OCI-LY1 (cell line): ENCODE results near the gene NXNL1.

ENCODE experiments used
- H2AFZ ChIP-seq: fragments of 200-600 bp; sonication (generic), shearing (Covaris generic); 2 replicates; pipeline ENCODE4 v1.6.0; 2014; ENCODE audit warnings: antibody characterized with exemption, mild to moderate bottlenecking, low read length
- H3F3A ChIP-seq: fragments of 200-600 bp; sonication (generic), shearing (Covaris generic); 2 replicates; pipeline ENCODE4 v1.6.0; 2014; ENCODE audit warnings: mild to moderate bottlenecking, antibody characterized with exemption, low read length, moderate library complexity; ENCODE audit not compliant: insufficient read depth
- H3K27ac ChIP-seq: fragments of 200-600 bp; sonication (generic); 2 replicates; pipeline ENCODE4 v1.5.1; 2014; ENCODE audit warnings: low read length, mixed run types, mild to moderate bottlenecking, low read depth; ENCODE audit not compliant: poor library complexity, severe bottlenecking
- H3K27me3 ChIP-seq: fragments of 200-600 bp; sonication (generic); 2 replicates; pipeline ENCODE4 v1.6.0; 2014; ENCODE audit warnings: antibody characterized with exemption, mild to moderate bottlenecking, low read length, moderate library complexity; ENCODE audit not compliant: insufficient read depth
- H3K36me3 ChIP-seq: fragments of 200-600 bp; sonication (generic); 2 replicates; pipeline ENCODE4 v1.6.1; 2014; ENCODE audit warnings: mild to moderate bottlenecking, antibody characterized with exemption, low read length, moderate library complexity, mixed read lengths; ENCODE audit not compliant: insufficient read depth
- H3K4me1 ChIP-seq: fragments of 200-600 bp; sonication (generic); 2 replicates; pipeline ENCODE4 v1.5.1; 2014; ENCODE audit warnings: mild to moderate bottlenecking, low read length, moderate library complexity; ENCODE audit not compliant: insufficient read depth, severe bottlenecking
- H3K4me2 ChIP-seq: fragments of 200-600 bp; sonication (generic), shearing (Covaris generic); 2 replicates; pipeline ENCODE4 v1.6.1; 2014; ENCODE audit warnings: low read length
- H3K4me3 ChIP-seq: fragments of 200-600 bp; sonication (generic); 2 replicates; pipeline ENCODE4 v1.5.1; 2014; ENCODE audit warnings: low read length, low read depth, mild to moderate bottlenecking, mixed read lengths; ENCODE audit not compliant: poor library complexity, severe bottlenecking
- H3K79me2 ChIP-seq: fragments of 200-600 bp; shearing (Covaris generic); 2 replicates; pipeline ENCODE4 v1.6.1; 2016; ENCODE audit warnings: mixed run types, low read length, mixed read lengths; ENCODE audit not compliant: insufficient read depth
- H3K9ac ChIP-seq: fragments of 200-600 bp; sonication (generic), shearing (Covaris generic); 2 replicates; pipeline ENCODE4 v1.6.1; 2014; ENCODE audit warnings: mild to moderate bottlenecking, low read length, mixed read lengths
- H3K9me2 ChIP-seq: fragments of 200-600 bp; sonication (generic), shearing (Covaris generic); 2 replicates; pipeline ENCODE4 v1.6.1; 2014; ENCODE audit warnings: low read depth, mild to moderate bottlenecking, low read length, mixed read lengths
- H3K9me3 ChIP-seq: fragments of 200-600 bp; shearing (Covaris generic); 2 replicates; pipeline ENCODE4 v1.6.1; 2014; ENCODE audit warnings: low read length, mixed read lengths
- H4K20me1 ChIP-seq: fragments of 200-600 bp; sonication (generic), shearing (Covaris generic); 2 replicates; pipeline ENCODE4 v1.6.0; 2016; ENCODE audit warnings: mild to moderate bottlenecking, low read length; ENCODE audit not compliant: insufficient read depth
- CTCF ChIP-seq: fragments of 200-600 bp; sonication (generic), shearing (Covaris generic); IDR thresholded peaks from 2 replicates; pipeline ENCODE4 v1.5.1; 2017; ENCODE audit warnings: mild to moderate bottlenecking, antibody characterized with exemption, low read length, moderate library complexity, mixed read lengths
- EZH2 ChIP-seq: fragments of 200-600 bp; sonication (generic), shearing (Covaris generic); IDR thresholded peaks from 2 replicates; pipeline ENCODE4 v1.8.0; 2017; ENCODE audit warnings: borderline replicate concordance, mixed run types, mild to moderate bottlenecking, antibody characterized with exemption, low read length, moderate library complexity, mixed read lengths

The NXNL1 gene

GRCh38 chr19:17473041-17473440 is 12.3 kb upstream of the NXNL1 start:
- H3K36me3 ChIP-seq: no peaks in the 10 kb centered on the region
- no peak overlapping the region for H3K4me3 ChIP-seq
- peaks cover 12% of the 10 kb centered on the region for H3K4me1 ChIP-seq
- H3K79me2 ChIP-seq: no peaks in the 10 kb centered on the region
- no peaks in the 10 kb centered on the region for H3K9me3 ChIP-seq
- no peak overlapping the region for H3K4me2 ChIP-seq
- peaks cover 4% of the 10 kb centered on the region; the same call in 1 of the 2 replicates for H3K27me3 ChIP-seq
- no peaks in the 10 kb centered on the region for H3K9me2 ChIP-seq
- no peaks in the 10 kb centered on the region for H4K20me1 ChIP-seq
- no peak overlapping the region for H2AFZ ChIP-seq
- no peak overlapping the region for H3K27ac ChIP-seq
- no peaks in the 10 kb centered on the region for H3F3A ChIP-seq
- H3K9ac ChIP-seq: no peak overlapping the region
- TF ChIP-seq CTCF (no peak), EZH2 (no peak)

- no peaks in the 10 kb centered on the region for H3K36me3 ChIP-seq
- no peaks in the 10 kb centered on the region for H3F3A ChIP-seq
- H3K9ac ChIP-seq: no peak overlapping the region
- no peaks in the 10 kb centered on the region for H3K79me2 ChIP-seq
- peak overlapping the region; percentile 90; the same call in 1 of the 2 replicates for H3K4me2 ChIP-seq
- H2AFZ ChIP-seq: no peak overlapping the region
- H3K27me3 ChIP-seq: peaks cover 4% of the 10 kb centered on the region; the same call in 1 of the 2 replicates
- peaks cover 12% of the 10 kb centered on the region for H3K4me1 ChIP-seq
- H3K27ac ChIP-seq: no peak overlapping the region
- H4K20me1 ChIP-seq: no peaks in the 10 kb centered on the region
- no peaks in the 10 kb centered on the region for H3K9me3 ChIP-seq
- TF ChIP-seq EZH2 (no peak), CTCF (no peak)
- H3K4me3 ChIP-seq: no peak overlapping the region
- H3K9me2 ChIP-seq: no peaks in the 10 kb centered on the region
Observed at GRCh38 chr19:17471410-17472125, 10.8 kb upstream of the NXNL1 start.

- Histone ChIP-seq H3K36me3 (no peaks in the 10 kb centered on the region), H3F3A (no peaks in the 10 kb centered on the region), H3K9ac (peak within 1 kb of the TSS; percentile 56; the same call in 1 of the 2 replicates), H3K9me2 (no peaks in the 10 kb centered on the region), H3K4me2 (peak within 1 kb of the TSS; percentile 90), H2AFZ (no peak within 1 kb of the TSS), H3K9me3 (no peaks in the 10 kb centered on the region), H4K20me1 (no peaks in the 10 kb centered on the region), H3K4me1 (peaks cover 12% of the 10 kb centered on the region), H3K4me3 (peak within 1 kb of the TSS; percentile 74), H3K27me3 (peaks cover 4% of the 10 kb centered on the region; the same call in 1 of the 2 replicates), H3K27ac (no peak within 1 kb of the TSS), H3K79me2 (no peaks in the 10 kb centered on the region)
- no peak for TF ChIP-seq EZH2
- no peak for TF ChIP-seq CTCF
Observed at GRCh38 chr19:17470068-17470841, 9.5 kb upstream of the NXNL1 start, which contains the start of gene SLC27A1. Gene SLC27A1, plus strand, starts transcription at chr19:17470524. Its CDS starts 17 bp downstream, at chr19:17470541.
